HCT116 (cell line): ENCODE results near the gene GJC3. TPM values are rescaled to one million over a fixed set of nuclear protein-coding genes. Genes with fewer than 3 reads are reported as not detected.

ENCODE experiments used
- ATAC-seq: fragments of 200-7000 bp; cut with Tn5 transposase; 2 replicates; pipeline ENCODE4 v1.9.1; 2020; ENCODE audit warnings: mild to moderate bottlenecking, moderate library complexity
- BruUV-seq: library from RNA; stranded (reverse); fragments of 400-500 nt; replicated peaks from 2 replicates; lab custom pipeline; 2021; lab: Mats Ljungman, UMichigan
- CTCF ChIA-PET: fragments of 300-600 bp; sonication (Branson Sonifier 250); formaldehyde crosslinking; loops from one replicate; lab custom pipeline; 2021; ENCODE audit warnings: antibody characterized with exemption; lab: Charles Lee
- POLR2A ChIA-PET: fragments of 300-600, 350-600 bp; sonication (Branson Sonifier 250); formaldehyde crosslinking; loops from one replicate; lab custom pipeline; 2021; ENCODE audit warnings: antibody characterized with exemption; lab: Charles Lee
- RAD21 ChIA-PET, 2 experiments: fragments of 300-600 bp; sonication (Branson Sonifier 250); formaldehyde crosslinking; loops; one replicate each; lab custom pipeline; 2023; ENCODE audit warnings: low total read pairs in 2 of 2; ENCODE audit not compliant: uncharacterized antibody in 2 of 2, unreplicated experiment in 2 of 2, low non-redundant PET in 1 of 2; lab: Charles Lee
- DNase-seq: peaks from one replicate; pipeline ENCODE4 v3.0.0-alpha.2; 2010; ENCODE audit warnings: low read depth, low spot score
- H2AFZ ChIP-seq: fragments of 200-600 bp; shearing (Covaris generic), sonication (generic); 2 replicates; pipeline ENCODE4 v1.6.1; 2017; ENCODE audit warnings: low read depth, mixed run types, mixed read lengths, antibody characterized with exemption, low read length; ENCODE audit not compliant: poor library complexity, severe bottlenecking
- H3K27ac ChIP-seq: 2 replicates; pipeline ENCODE4 v1.5.1; 2012; ENCODE audit warnings: low read depth, low read length
- H3K27me3 ChIP-seq: fragments of 200-600 bp; sonication (generic); 2 replicates; pipeline ENCODE4 v1.6.1; 2016; ENCODE audit warnings: mixed run types, low read length, mixed read lengths; ENCODE audit not compliant: insufficient read depth
- H3K36me3 ChIP-seq, 2 experiments: fragments of 200-500 bp in 1 of 2; fragments of 200-600 bp in 1 of 2; sonication (Bioruptor generic) in 1 of 2; sonication (generic) in 1 of 2; 2 replicates each; pipeline versions ENCODE4 v1.5.1 to v1.6.1; 2014 to 2016; ENCODE audit warnings: low read length in 2 of 2, inconsistent platforms in 1 of 2, mixed read lengths in 1 of 2, mixed run types in 1 of 2; ENCODE audit not compliant: insufficient read depth in 2 of 2, control insufficient read depth in 1 of 2
- H3K4me1 ChIP-seq, 2 experiments: fragments of 200-600 bp in 1 of 2; sonication (generic) in 1 of 2; 2 replicates each; pipeline versions ENCODE4 v1.5.1 to v1.6.1; 2012 to 2017; ENCODE audit warnings: low read length in 2 of 2, inconsistent platforms in 1 of 2, mild to moderate bottlenecking in 1 of 2, mixed read lengths in 1 of 2, mixed run types in 1 of 2, moderate library complexity in 1 of 2; ENCODE audit not compliant: insufficient read depth in 2 of 2, control insufficient read depth in 1 of 2
- H3K4me2 ChIP-seq: fragments of 200-600 bp; sonication (generic); 2 replicates; pipeline ENCODE4 v1.6.1; 2017; ENCODE audit warnings: mixed run types, low read length, mixed read lengths
- H3K4me3 ChIP-seq, 2 experiments: fragments of 200-600 bp in 1 of 2; sonication (generic) in 1 of 2; replicated peaks in 1 of 2; 2 replicates each; pipeline ENCODE4 v1.5.1; 2011 to 2016; ENCODE audit warnings: low read length in 2 of 2, control low read depth in 1 of 2, low read depth in 1 of 2, mild to moderate bottlenecking in 1 of 2, mixed read lengths in 1 of 2, mixed run types in 1 of 2
- H3K79me2 ChIP-seq: fragments of 200-600 bp; sonication (generic); 2 replicates; pipeline ENCODE4 v1.6.1; 2017; ENCODE audit warnings: mild to moderate bottlenecking, mixed run types, low read length, moderate library complexity, mixed read lengths; ENCODE audit not compliant: insufficient read depth
- H3K9ac ChIP-seq: fragments of 200-600 bp; sonication (generic); 2 replicates; pipeline ENCODE4 v1.6.1; 2016; ENCODE audit warnings: low read length, mixed read lengths
- H3K9me2 ChIP-seq: fragments of 200-600 bp; sonication (generic), shearing (Covaris generic); 2 replicates; pipeline ENCODE4 v1.6.1; 2017; ENCODE audit warnings: mixed run types, mild to moderate bottlenecking, moderate library complexity; ENCODE audit not compliant: insufficient read depth
- H3K9me3 ChIP-seq, 2 experiments: fragments of 200-500 bp in 1 of 2; fragments of 200-600 bp in 1 of 2; sonication (Bioruptor generic) in 1 of 2; sonication (generic) in 1 of 2; 2 replicates each; pipeline ENCODE4 v1.6.1; 2014 to 2017; ENCODE audit warnings: low read length in 2 of 2, mixed read lengths in 2 of 2, inconsistent platforms in 1 of 2, low read depth in 1 of 2, mild to moderate bottlenecking in 1 of 2, mixed run types in 1 of 2, moderate library complexity in 1 of 2; ENCODE audit not compliant: control insufficient read depth in 1 of 2, insufficient read depth in 1 of 2
- H4K20me1 ChIP-seq: fragments of 200-600 bp; sonication (generic), shearing (Covaris generic); 2 replicates; pipeline ENCODE4 v1.6.1; 2017; ENCODE audit warnings: mixed run types, mild to moderate bottlenecking, moderate library complexity; ENCODE audit not compliant: insufficient read depth
- ATF3 ChIP-seq: IDR thresholded peaks from 2 replicates; pipeline ENCODE4 v1.6.1; 2012
- CEBPB ChIP-seq: IDR thresholded peaks from 2 replicates; pipeline ENCODE4 v1.6.1; 2012; ENCODE audit warnings: low read depth
- CTCF ChIP-seq, 3 experiments: fragments of 200-600 bp in 1 of 3; sonication (generic) in 1 of 3; IDR thresholded peaks in 2 of 3; conservative IDR thresholded peaks in 1 of 3; 2 replicates each; pipeline ENCODE4 v1.5.1; 2012 to 2017; ENCODE audit warnings: low read depth in 2 of 3, low read length in 2 of 3, antibody characterized with exemption in 1 of 3, borderline replicate concordance in 1 of 3, control low read depth in 1 of 3, mild to moderate bottlenecking in 1 of 3, mixed read lengths in 1 of 3, mixed run types in 1 of 3, moderate library complexity in 1 of 3; ENCODE audit not compliant: insufficient read depth in 1 of 3
- EGR1 ChIP-seq: IDR thresholded peaks from 2 replicates; pipeline ENCODE4 v1.6.1; 2012; ENCODE audit warnings: low read depth
- ELF1 ChIP-seq: IDR thresholded peaks from 2 replicates; pipeline ENCODE4 v1.6.1; 2012; ENCODE audit warnings: low read depth, borderline replicate concordance
- POLR2AphosphoS5 ChIP-seq: IDR thresholded peaks from 2 replicates; pipeline ENCODE4 v1.6.1; 2011; ENCODE audit warnings: mild to moderate bottlenecking, low read depth, low read length, moderate library complexity
- REST ChIP-seq: IDR thresholded peaks from 2 replicates; pipeline ENCODE4 v1.6.1; 2012; ENCODE audit warnings: low read depth
- SIN3A ChIP-seq: IDR thresholded peaks from 2 replicates; pipeline ENCODE4 v1.6.1; 2012; ENCODE audit warnings: low read depth
- SP1 ChIP-seq: IDR thresholded peaks from 2 replicates; pipeline ENCODE4 v1.6.1; 2012; ENCODE audit warnings: low read depth
- TCF7L2 ChIP-seq: IDR thresholded peaks from 2 replicates; pipeline ENCODE4 v1.7.0; 2011; ENCODE audit warnings: borderline replicate concordance, inconsistent platforms; ENCODE audit not compliant: insufficient read depth, insufficient read length; ENCODE audit errors: extremely low read depth
- YY1 ChIP-seq: IDR thresholded peaks from 2 replicates; pipeline ENCODE4 v1.6.1; 2011; ENCODE audit warnings: low read length, low read depth, moderate library complexity, mild to moderate bottlenecking; ENCODE audit not compliant: insufficient replicate concordance; ENCODE audit errors: extremely low read depth
- ZBTB33 ChIP-seq: IDR thresholded peaks from 2 replicates; pipeline ENCODE4 v1.6.1; 2011; ENCODE audit warnings: mild to moderate bottlenecking, low read length, moderate library complexity; ENCODE audit not compliant: insufficient replicate concordance; ENCODE audit errors: extremely low read depth
- ZFX ChIP-seq: fragments of 450-650 bp; IDR thresholded peaks from 2 replicates; pipeline ENCODE4 v1.6.1; 2017
- intact Hi-C: fragments of 100-400 bp; cut with micrococcal nuclease; formaldehyde crosslinking; loops from 2 replicates; pipeline ENCODE4 v1.10.0; 2022
- total RNA-seq: library from RNA; stranded (reverse); gene quantifications from one replicate; pipeline ENCODE4 v1.2.1, GENCODE V29; 2021; ENCODE audit not compliant: unreplicated experiment

Gene GJC3
- total RNA-seq, 1 experiment from 2014 or later, result 0.76 TPM

GRCh38 chr7:99899830-99900519, 29.4 kb downstream of the GJC3 start:
- H3K79me2 ChIP-seq, result no peaks in the 10 kb centered on the region
- intact Hi-C loops, result no loop called here
- DNase-seq (no peak), ATAC-seq (no peak)
- no peak overlapping the region for H3K4me2 ChIP-seq
- BruUV-seq, result no TSS peak
- no peaks in the 10 kb centered on the region for H3K4me1 ChIP-seq
- H3K36me3 ChIP-seq, result peaks cover 22 to 29% of the 10 kb centered on the region in 2 experiments; a peak in 3 of 4 replicates
- RAD21 ChIA-PET, result no interaction called here
- no peaks in the 10 kb centered on the region for H3K27me3 ChIP-seq
- no peaks in the 10 kb centered on the region for H3K9me2 ChIP-seq
- CTCF ChIA-PET, result no interaction called here
- no peak overlapping the region for H2AFZ ChIP-seq
- no peak for TF ChIP-seq CEBPB
- TF ChIP-seq YY1, result no peak
- TF ChIP-seq CTCF (IDR thresholded peaks at IDR 0.05 in 2 of 3, conservative IDR thresholded peaks at IDR 0.05 in 1 of 3; ENCODE audit: borderline replicate concordance in 1 of 3, insufficient read depth in 1 of 3, low read depth in 2 of 3, low read length in 2 of 3), result no peak
- no peak for TF ChIP-seq SIN3A
- TF ChIP-seq ELF1, result no peak
- TF ChIP-seq TCF7L2, result no peak
- TF ChIP-seq ZBTB33, result no peak
- TF ChIP-seq ATF3, result no peak
- TF ChIP-seq EGR1, result no peak
- TF ChIP-seq SP1, result no peak
- TF ChIP-seq ZFX, result no peak
- TF ChIP-seq POLR2AphosphoS5, result no peak
- TF ChIP-seq REST, result no peak
- H4K20me1 ChIP-seq, result no peaks in the 10 kb centered on the region
- no peak overlapping the region for H3K9ac ChIP-seq
- POLR2A ChIA-PET, result no interaction called here
- H3K4me3 ChIP-seq, result no peak overlapping the region
- H3K27ac ChIP-seq, result no peak overlapping the region
- H3K9me3 ChIP-seq, result no peaks in the 10 kb centered on the region
